PC-3 (cell line): ENCODE data around the gene SSTR5.

Source experiments
- EZH2 ChIP-seq: fragments of 300-600 bp; sonication (generic); IDR thresholded peaks from one replicate; pipeline ENCODE4 v1.6.1; 2017; ENCODE audit warnings: antibody characterized with exemption, mild to moderate bottlenecking, low read length; ENCODE audit not compliant: unreplicated experiment
- TF ChIP-seq, protein P1 (sequence below): fragments of 300-600 bp; sonication (generic); conservative IDR thresholded peaks from 2 replicates; pipeline ENCODE4 v1.5.1; 2017; ENCODE audit warnings: antibody characterized with exemption, low read depth, mild to moderate bottlenecking, low read length

DNA sequence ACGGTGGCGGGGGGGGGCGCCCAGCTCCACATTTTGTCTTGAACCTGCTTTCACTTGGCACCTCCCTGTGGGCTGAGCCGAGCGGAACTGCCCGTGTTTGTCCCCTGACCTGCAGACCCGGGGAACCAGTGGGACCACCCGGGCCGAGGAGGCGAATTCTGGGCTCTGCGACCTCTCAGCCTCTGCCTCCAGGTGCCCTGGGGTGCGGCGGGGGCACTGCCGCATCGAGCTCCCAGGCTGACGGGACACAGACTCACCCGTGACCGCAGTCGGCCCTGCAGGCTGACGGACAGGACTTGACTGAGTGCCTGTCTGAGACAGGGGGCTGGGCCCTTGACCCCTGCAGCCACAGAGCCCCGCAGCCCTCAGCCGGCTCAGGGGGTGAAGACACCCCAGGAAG is 34.6 kb downstream of the SSTR5 start:
- TF ChIP-seq, protein P1, sequence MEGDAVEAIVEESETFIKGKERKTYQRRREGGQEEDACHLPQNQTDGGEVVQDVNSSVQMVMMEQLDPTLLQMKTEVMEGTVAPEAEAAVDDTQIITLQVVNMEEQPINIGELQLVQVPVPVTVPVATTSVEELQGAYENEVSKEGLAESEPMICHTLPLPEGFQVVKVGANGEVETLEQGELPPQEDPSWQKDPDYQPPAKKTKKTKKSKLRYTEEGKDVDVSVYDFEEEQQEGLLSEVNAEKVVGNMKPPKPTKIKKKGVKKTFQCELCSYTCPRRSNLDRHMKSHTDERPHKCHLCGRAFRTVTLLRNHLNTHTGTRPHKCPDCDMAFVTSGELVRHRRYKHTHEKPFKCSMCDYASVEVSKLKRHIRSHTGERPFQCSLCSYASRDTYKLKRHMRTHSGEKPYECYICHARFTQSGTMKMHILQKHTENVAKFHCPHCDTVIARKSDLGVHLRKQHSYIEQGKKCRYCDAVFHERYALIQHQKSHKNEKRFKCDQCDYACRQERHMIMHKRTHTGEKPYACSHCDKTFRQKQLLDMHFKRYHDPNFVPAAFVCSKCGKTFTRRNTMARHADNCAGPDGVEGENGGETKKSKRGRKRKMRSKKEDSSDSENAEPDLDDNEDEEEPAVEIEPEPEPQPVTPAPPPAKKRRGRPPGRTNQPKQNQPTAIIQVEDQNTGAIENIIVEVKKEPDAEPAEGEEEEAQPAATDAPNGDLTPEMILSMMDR, result no peak
- no peak for TF ChIP-seq EZH2
